Measurements from ENCODE around the gene PRKAB2.

DNA sequence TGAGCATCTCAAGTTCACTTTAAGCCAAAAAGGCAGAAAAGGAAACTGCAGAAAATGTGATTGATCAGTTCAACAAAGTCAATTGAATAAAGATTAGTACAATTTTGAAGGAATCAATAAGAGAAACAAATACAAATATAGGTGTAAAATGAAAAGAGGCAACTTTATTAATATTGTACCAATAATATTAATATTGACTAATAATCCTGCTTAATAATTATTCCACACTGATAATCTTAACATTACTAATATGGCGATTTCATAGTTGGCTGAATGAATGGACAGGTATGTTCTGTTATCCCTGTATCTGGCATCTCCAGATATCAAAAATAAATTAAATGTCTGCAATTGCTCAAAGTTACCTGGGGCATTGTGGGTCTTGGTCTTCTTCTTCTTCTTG, 61.8 kb downstream of the PRKAB2 start:
- TF ChIP-seq, protein P1, sequence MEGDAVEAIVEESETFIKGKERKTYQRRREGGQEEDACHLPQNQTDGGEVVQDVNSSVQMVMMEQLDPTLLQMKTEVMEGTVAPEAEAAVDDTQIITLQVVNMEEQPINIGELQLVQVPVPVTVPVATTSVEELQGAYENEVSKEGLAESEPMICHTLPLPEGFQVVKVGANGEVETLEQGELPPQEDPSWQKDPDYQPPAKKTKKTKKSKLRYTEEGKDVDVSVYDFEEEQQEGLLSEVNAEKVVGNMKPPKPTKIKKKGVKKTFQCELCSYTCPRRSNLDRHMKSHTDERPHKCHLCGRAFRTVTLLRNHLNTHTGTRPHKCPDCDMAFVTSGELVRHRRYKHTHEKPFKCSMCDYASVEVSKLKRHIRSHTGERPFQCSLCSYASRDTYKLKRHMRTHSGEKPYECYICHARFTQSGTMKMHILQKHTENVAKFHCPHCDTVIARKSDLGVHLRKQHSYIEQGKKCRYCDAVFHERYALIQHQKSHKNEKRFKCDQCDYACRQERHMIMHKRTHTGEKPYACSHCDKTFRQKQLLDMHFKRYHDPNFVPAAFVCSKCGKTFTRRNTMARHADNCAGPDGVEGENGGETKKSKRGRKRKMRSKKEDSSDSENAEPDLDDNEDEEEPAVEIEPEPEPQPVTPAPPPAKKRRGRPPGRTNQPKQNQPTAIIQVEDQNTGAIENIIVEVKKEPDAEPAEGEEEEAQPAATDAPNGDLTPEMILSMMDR (IDR thresholded peaks at IDR 0.05; ENCODE audit: insufficient read depth, low read depth, low read length) = no peak
- no peak for TF ChIP-seq EZH2 (IDR thresholded peaks at IDR 0.05; ENCODE audit: insufficient read depth, low read length)

Measured in astrocyte (in vitro differentiated cells and primary cell).